Body of pancreas (tissue), 4 donors: Measurements from ENCODE around the gene PINLYP. TPM values are rescaled to one million over a fixed set of nuclear protein-coding genes. Genes with fewer than 3 reads are reported as not detected.

Experiments
- ATAC-seq: fragments of 150-250 bp; one replicate; pipeline ENCODE4 v1.9.1; 2016
- DNase-seq, 4 donors: peaks; one replicate each; pipeline ENCODE4 v3.0.0-alpha.2; 2019
- H3K27ac ChIP-seq, 4 donors: fragments of 200-600 bp; sonication (generic); 1 replicate in 3 of 4; 2 replicates in 1 of 4; pipeline versions ENCODE4 v1.5.1 to v1.6.1; 2016 to 2019; ENCODE audit warnings: mild to moderate bottlenecking in 1 of 4, mixed read lengths in 1 of 4, moderate library complexity in 1 of 4
- H3K27me3 ChIP-seq, 2 donors: fragments of 200-600 bp; sonication (generic); one replicate each; pipeline ENCODE4 v1.6.0; 2016; ENCODE audit warnings: mild to moderate bottlenecking in 1 of 2
- H3K36me3 ChIP-seq, 2 donors: fragments of 200-600 bp; sonication (generic); replicated peaks in 1 of 2; 2 replicates each; pipeline ENCODE4 v1.5.1; 2016; ENCODE audit warnings: low read depth in 2 of 2; ENCODE audit not compliant: insufficient read depth in 1 of 2
- H3K4me1 ChIP-seq: fragments of 200-600 bp; sonication (generic); one replicate; pipeline ENCODE4 v1.6.0; 2016
- H3K4me3 ChIP-seq, 2 donors: fragments of 200-600 bp; sonication (generic); 1 replicate in 1 of 2; 2 replicates in 1 of 2; pipeline ENCODE4 v1.5.1; 2016 to 2019
- H3K9me3 ChIP-seq, 3 donors: fragments of 200-600 bp; sonication (generic); 1 replicate in 2 of 3; 2 replicates in 1 of 3; pipeline ENCODE4 v1.5.1; 2016
- CTCF ChIP-seq, 7 experiments: fragments of 450-650 bp in 4 of 7; fragments of 200-600 bp in 3 of 7; sonication (generic) in 3 of 7; IDR thresholded peaks; one replicate each; pipeline ENCODE4 v1.5.1; 2016 to 2019; ENCODE audit warnings: antibody characterized with exemption in 7 of 7
- POLR2A ChIP-seq, 3 donors: fragments of 450-650 bp; IDR thresholded peaks; one replicate each; pipeline ENCODE4 v1.6.1; 2016; ENCODE audit warnings: antibody characterized with exemption in 3 of 3, mild to moderate bottlenecking in 2 of 3
- WGBS, 2 donors: methylation state at CpG; one replicate each; pipeline ENCODE4 v1.1.5; 2017; 5-methylcytosine and 5-hydroxymethylcytosine counted together
- intact Hi-C: fragments of 100-400 bp; cut with DNase I; formaldehyde crosslinking; loops from one replicate; pipeline ENCODE4 v1.15.1; 2023
- total RNA-seq, 2 donors: library from RNA; depleted of rRNA; stranded (reverse); fragments of >200 nt; gene quantifications; one replicate each; pipeline ENCODE4 v1.1.0, GENCODE V29; 2016

PINLYP gene
- total RNA-seq, 2 donors from 2014 or later = 4.6 TPM; not detected in 1

GRCh38 chr19:43548706-43549105 is 26.9 kb upstream of the PINLYP start:
- no peak for TF ChIP-seq CTCF (IDR thresholded peaks at IDR 0.05)
- no peak for TF ChIP-seq POLR2A (IDR thresholded peaks at IDR 0.05)
- no peaks in the 10 kb centered on the region for H3K27me3 ChIP-seq
- ATAC-seq = no peak
- H3K4me3 ChIP-seq = no peak overlapping the region
- H3K9me3 ChIP-seq = no peaks in the 10 kb centered on the region
- intact Hi-C loops = no loop called here
- H3K36me3 ChIP-seq = peaks cover 0 to 15% of the 10 kb centered on the region in 2 donors
- no peak overlapping the region for H3K27ac ChIP-seq
- H3K4me1 ChIP-seq = no peaks in the 10 kb centered on the region
- no peak for DNase-seq
- 88 to 90% methylated on average over 2 of the region's 2 CpGs for WGBS, 2 donors

- Histone ChIP-seq H3K27me3 (no peaks in the 10 kb centered on the region), H3K27ac (no peak overlapping the region), H3K9me3 (no peaks in the 10 kb centered on the region), H3K36me3 (peaks cover 0 to 9% of the 10 kb centered on the region in 2 donors), H3K4me1 (no peaks in the 10 kb centered on the region), H3K4me3 (no peak overlapping the region)
- 93 to 95% methylated on average over 19 to 23 of the region's 23 CpGs for WGBS, 2 donors
- TF ChIP-seq POLR2A (IDR thresholded peaks at IDR 0.05) = no peak
- no peak for TF ChIP-seq CTCF (IDR thresholded peaks at IDR 0.05)
- ATAC-seq (no peak), DNase-seq (no peak)
- intact Hi-C loops = no loop called here
Observed at GRCh38 chr19:43551399-43552197, 24.0 kb upstream of the PINLYP start.

- no peak for DNase-seq
- Histone ChIP-seq H3K4me1 (no peaks in the 10 kb centered on the region), H3K27me3 (no peaks in the 10 kb centered on the region), H3K4me3 (no peak overlapping the region), H3K27ac (no peak overlapping the region), H3K36me3 (peaks cover 0 to 9% of the 10 kb centered on the region in 2 donors), H3K9me3 (no peaks in the 10 kb centered on the region)
- intact Hi-C loops = no loop called here
- ATAC-seq = no peak
- TF ChIP-seq CTCF (IDR thresholded peaks at IDR 0.05) = no peak
- TF ChIP-seq POLR2A (IDR thresholded peaks at IDR 0.05) = no peak
- WGBS, 2 donors = 90 to 100% methylated on average over 2 to 3 of the region's 3 CpGs
Observed at GRCh38 chr19:43552198-43552450, 23.5 kb upstream of the PINLYP start.

GRCh38 chr19:43552616-43553015 is 23.0 kb upstream of the PINLYP start:
- no peaks in the 10 kb centered on the region for H3K27me3 ChIP-seq
- no peak overlapping the region for H3K27ac ChIP-seq
- ATAC-seq = no peak
- no peak for TF ChIP-seq CTCF (IDR thresholded peaks at IDR 0.05)
- TF ChIP-seq POLR2A (IDR thresholded peaks at IDR 0.05) = no peak
- peaks cover 0 to 9% of the 10 kb centered on the region in 2 donors for H3K36me3 ChIP-seq
- intact Hi-C loops = no loop called here
- no peaks in the 10 kb centered on the region for H3K4me1 ChIP-seq
- H3K9me3 ChIP-seq = no peaks in the 10 kb centered on the region
- WGBS, 2 donors = 83 to 91% methylated on average over 2 to 3 of the region's 3 CpGs
- H3K4me3 ChIP-seq = no peak overlapping the region
- no peak for DNase-seq

GRCh38 chr19:43553656-43554055 is 21.9 kb upstream of the PINLYP start:
- H3K4me1 ChIP-seq = no peaks in the 10 kb centered on the region
- no peaks in the 10 kb centered on the region for H3K27me3 ChIP-seq
- no peak overlapping the region for H3K4me3 ChIP-seq
- H3K36me3 ChIP-seq = peaks cover 0 to 12% of the 10 kb centered on the region in 2 donors
- 90 to 92% methylated on average over 4 of the region's 4 CpGs for WGBS, 2 donors
- no peaks in the 10 kb centered on the region for H3K9me3 ChIP-seq
- DNase-seq (no peak), ATAC-seq (no peak)
- H3K27ac ChIP-seq = no peak overlapping the region
- intact Hi-C loops = no loop called here
- no peak for TF ChIP-seq POLR2A (IDR thresholded peaks at IDR 0.05)
- TF ChIP-seq CTCF (IDR thresholded peaks at IDR 0.05) = no peak
